ENCODE results near the gene HNMT.
"Not testable (repeated sequence)": the region's sequence is repeated elsewhere in the genome, so short reads cannot be mapped to it uniquely, and the experiment has no call there.

Gene HNMT

GRCh38 chr2:137947032-137947727 is 17.1 kb upstream of the HNMT start:
- DNase-seq, result no peak

DNA sequence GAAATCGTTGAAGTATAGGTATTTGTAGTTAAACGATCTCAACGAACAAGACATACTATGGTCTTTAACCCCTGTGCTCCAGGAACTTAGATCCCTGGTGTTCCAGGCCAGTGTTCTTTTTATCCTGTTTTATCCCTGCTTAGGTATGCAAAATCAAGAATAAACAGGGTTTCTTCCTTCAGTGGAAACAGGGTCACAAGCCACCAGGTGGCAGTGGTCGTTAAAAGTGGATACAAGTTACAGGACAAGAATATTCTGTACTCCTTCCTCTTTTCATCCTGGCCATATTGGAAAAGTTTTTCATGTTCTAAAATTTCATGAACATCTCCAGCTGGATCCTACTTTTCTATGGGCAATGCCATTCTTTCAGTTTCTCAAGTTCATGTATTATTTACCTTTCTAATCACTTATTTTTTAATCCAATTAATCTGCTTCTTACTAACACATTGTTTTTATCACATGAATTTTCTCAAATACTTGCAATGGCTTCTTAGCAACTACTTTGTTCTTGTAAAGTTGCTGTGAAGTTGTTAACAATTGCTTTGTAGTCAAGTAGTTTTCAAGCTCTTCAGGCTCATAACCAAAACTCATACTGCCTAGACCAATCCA is 16.4 kb upstream of the HNMT start:
- peak; percentile 54 for DNase-seq

- DNase-seq, result no peak
Observed at GRCh38 chr2:137948894-137949293, 15.4 kb upstream of the HNMT start.

DNA sequence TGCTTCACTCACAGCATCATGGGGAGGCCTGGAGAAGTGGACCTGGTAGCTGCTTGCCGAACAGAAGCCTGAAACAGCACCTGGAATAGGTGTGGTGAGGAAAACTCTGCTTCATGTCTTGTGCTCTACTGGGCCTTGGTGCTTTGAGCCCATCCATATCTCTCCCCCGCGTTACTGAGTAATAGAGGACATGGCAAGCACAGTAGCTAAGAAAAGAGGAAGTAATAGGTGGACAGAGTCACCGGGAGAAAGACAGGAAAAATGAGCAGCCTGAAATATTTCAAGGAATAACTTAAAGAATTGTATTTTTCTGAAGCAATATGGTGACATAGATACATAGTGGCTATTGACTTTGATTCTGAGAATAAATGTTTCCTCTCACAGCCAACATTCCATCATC is 14.0 kb upstream of the HNMT start:
- no peak for DNase-seq

DNA sequence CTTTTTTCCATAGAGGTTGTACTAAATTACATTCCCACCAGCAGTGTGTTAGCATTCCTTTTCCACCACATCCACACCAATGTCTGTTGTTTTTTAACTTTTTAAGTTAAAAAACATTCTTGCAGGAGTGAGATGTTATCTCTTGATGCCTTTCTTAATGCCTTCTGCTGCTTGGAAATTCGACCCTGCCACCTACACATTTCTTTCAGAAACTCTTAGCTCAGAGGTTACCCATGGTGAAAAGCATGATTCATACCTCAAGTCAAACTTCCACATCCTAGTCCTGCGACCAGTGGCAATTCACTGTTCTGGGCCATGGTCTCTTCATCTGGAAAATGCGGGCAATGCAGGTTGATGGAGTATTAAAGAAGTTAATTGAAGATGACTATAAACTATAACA is 12.7 kb upstream of the HNMT start:
- no peak for DNase-seq

DNA sequence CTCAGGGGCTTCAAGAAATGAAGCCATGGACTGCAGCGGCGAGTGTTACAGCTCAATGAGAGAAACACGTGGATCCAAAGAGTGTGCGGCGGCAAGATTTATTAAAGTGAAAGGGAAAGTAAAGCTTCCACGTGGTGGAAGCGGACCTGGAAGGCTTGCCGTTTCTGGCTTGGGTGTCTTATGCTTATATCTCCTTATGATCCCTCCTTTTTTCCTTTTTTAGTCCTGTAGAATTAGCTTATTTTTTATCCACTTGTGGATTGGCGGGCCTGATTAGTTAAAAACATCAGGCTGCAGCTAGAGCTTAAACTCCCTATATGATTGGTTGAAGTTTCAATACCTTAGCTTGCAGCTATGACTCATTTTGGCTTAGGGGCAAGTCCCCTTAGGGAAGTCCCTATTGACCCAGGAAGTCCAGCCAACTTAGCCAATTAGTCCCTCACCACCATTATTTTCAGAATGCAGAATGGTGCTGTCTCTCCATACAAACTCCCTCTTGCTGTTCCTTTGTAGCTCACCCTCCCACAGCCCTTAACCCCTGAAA is 11.6 kb upstream of the HNMT start:
- no peak for DNase-seq

- no peak for DNase-seq
Observed at GRCh38 chr2:137955536-137955935, 8.7 kb upstream of the HNMT start.

DNA sequence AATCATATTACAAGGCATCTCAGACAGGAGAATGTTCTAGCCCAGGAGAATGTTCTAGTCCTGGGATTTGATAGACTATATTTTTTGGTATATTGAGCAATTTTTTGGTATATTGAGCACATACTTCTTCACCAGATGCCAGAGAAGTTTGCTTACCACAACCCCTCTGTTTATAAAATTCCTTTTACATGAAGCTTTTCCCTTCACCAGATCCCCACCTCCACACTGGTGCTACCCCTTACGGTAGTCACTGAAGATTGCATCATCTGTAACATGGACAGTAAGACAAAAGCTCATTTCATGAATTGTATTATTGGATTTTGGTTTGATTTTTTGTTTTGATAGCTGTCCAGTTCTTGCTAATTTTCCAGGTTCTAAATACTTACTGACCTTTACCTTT is 7.2 kb upstream of the HNMT start:
- no peak for DNase-seq

- no peak for DNase-seq
Observed at GRCh38 chr2:137959166-137959565, 5.1 kb upstream of the HNMT start.

GRCh38 chr2:137960223-137960622 is 4.0 kb upstream of the HNMT start:
- no peak for DNase-seq

- no peak for DNase-seq
Observed at GRCh38 chr2:137961602-137962001, 2.7 kb upstream of the HNMT start.

- no peak for DNase-seq
Observed at GRCh38 chr2:137963535-137964065, 673 bp upstream of the HNMT start.

DNA sequence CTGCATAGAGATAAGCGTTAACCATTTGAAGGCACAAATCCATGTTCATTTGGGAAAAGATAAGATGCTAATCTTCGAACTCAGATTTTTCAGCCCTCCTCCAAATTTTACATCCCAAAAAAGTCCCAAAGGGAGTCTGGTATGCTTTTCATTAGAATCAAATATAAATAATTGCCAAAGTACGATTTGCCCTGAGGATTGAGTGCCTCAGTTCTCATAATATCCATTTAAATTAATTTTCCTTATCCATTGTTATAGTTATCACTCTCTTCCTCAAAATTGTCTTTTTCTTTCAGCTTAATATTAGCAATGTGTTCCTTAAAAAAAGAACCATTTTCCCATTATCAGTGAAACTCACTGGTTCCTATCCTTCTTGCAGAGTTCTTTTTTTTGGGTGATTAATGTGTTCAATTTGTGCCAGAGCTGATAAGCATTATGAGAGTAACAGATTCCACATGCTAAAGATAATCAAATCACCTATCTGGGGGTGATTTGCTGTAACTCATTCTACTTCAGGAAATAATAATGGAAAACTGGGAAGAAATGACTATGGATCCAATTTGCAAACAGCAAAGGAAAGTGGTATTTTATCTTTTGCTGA is 686 bp downstream of the HNMT start:
- DNase-seq, result no peak

DNA sequence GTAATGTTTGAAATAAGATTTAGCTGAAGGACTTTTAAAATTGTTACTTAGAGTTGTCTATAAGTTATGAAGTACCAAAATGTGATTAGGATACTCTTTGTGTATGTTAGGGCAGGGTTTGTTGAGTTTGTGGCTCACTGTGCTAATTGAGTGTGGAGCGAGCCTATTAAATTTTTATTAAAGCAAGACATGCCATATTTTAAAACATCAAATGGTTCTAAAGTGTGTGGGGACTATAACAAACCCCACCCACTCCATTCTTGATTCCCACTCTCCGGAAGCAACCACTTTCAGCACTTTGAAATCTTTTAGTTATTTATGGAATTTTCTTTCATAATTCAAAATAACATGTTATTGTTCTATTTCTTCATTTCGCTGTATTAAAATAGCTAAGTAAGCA is 1.8 kb downstream of the HNMT start:
- DNase-seq, result no peak

DNA sequence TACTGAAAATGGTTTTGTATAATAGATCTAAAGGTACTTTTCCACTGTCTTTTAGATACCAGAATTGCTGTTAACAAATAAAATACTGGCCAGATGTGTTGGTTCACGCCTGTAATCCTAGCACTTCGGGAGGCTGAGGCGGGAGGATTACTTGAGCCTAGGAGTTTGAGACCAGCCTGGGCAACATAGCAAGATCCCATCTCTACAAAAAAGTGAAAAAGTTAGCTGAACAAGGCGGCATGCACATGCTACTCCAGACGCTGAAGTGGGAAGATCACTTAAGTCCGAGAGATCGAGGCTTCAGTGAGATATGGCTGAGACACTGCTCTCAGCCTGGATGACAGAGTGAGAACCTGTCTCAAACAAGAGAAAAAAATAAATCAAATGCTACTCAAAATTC is 2.8 kb downstream of the HNMT start:
- DNase-seq, result no peak

DNA sequence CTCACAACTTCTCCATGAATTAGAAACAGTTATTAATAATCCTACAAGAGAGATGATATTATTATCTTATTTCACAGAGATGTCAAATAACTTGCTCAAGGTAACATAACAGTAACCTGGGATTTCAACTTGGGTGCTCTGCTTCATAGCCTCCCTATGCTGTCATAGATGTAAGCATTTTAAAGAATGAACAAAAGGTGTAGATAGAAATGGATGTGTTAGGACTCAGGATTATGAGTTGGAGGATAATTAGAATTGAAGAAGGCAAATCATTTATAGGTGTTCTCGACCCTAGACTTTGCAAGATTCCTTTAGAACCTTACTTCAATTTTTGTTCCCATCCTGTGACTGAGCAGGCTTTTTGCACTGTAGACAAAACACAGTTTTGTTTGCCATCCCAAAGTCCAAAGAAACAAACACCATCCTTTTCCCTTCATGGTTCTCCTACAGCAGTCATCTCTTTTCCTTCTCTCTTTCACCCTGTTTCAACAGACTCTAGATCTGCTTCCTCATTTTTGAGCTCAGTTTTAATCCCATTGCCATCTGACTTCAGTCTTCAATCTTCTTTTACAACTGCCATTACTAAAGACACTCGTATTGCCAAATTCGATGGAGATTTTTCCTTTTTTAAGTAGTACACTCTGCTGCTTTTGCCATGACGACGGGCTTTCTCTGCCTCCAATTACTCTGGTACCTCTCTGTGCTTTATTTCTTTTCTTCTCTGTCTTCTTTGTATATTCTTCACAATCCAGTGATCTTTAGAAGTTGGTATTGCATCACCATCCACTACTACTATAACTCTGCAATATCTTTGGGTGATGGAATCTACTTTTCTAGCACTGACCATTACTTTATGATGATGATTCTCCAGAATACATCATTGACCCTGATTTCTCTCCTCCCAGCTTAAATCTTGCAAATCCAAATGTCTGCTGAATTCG is 4.5 kb downstream of the HNMT start:
- DNase-seq, result no peak

GRCh38 chr2:137969418-137969765 is 5.1 kb downstream of the HNMT start:
- DNase-seq, result peak; percentile 5

- no peak for DNase-seq
Observed at GRCh38 chr2:137969876-137970275, 5.6 kb downstream of the HNMT start.

GRCh38 chr2:137971259-137971658 is 7.0 kb downstream of the HNMT start:
- DNase-seq, result not testable (repeated sequence)

DNA sequence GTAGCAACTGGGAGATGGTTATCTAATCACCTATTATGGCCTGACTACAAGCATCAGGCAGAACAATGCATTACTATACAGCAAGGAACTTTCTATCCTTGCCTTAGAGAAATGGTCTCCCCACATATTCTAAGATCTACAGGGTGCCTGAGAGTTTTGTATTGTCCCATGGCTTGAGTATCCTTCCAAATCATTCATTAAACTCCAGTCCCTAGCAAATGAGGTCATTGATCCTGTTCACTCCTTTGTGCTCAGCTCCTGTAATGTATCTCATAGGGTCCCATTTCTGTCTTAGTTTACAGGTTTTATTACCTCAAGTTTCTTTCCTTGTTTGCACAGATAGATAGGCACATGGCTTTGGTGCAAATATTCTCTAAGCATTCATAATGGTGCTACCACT is 9.0 kb downstream of the HNMT start:
- DNase-seq, result no peak

DNA sequence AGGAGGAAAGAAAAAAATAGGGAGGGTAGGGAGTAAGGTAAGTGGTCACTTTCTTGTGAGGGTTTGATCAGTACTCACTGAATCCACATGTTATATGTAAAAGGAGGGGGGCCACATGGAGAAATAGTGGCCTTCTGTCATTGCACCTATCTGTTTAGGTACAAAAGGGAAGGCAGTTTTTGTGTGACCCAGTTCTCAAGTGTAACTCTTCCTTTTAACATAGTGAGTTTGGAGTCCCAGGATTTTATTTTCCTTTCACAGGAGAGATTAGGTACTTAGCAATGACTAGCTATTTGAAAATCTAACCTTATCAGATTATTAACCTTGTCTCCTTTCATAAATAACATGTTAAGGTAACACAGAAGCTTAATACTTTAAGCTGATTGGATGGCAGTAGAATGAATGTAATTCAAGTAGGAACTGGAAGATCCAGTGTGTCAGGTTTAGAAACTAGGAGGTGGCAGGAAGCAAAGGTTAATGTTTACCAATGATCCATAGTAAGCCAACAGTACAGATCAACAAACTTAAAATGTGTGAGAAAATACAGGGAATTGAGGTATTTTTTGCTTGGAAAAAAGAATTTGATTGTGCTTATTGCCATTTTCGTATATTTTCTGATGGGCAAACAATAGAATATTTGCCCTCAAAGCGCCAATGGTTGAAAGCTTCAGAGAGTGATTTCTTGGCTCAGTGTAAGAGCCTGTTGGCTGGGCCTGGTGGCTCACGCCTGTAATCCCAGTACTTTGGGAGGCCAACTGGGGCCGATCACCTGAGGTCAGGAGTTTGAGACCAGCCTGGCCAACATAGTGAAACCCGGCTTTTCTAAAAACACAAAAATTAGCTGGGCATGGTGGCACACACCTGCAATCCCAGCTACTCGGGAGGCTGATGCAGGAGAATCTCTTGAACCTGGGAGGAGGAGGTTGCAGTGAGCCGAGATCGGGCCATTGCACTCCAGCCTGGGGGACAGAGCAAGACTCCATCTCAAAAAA is 11.3 kb downstream of the HNMT start:
- DNase-seq, result peak; percentile 89

DNA sequence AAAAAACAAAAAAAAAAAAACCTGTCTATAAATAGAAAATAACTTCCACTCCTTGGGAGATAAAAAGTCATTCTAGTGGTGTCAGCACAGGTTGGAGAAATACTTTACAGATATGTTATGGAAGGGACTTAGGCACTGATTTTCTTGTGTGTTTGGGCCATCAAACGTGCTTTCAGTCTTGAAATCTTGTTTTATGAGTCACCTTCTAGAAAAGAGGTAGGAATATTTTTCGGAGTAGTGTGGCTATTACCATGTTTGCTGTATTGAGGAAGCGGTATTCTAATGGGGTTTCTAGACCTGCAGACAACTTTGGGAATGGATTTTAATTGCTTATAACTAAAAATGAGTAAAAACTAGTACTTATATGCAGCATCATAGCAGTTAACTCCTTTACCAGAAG is 12.0 kb downstream of the HNMT start:
- DNase-seq, result no peak

Measured in NCI-H510A treated with DMSO at 0.1 percent for 48 hours (cell line).